GM21390 (cell line): Measurements from ENCODE around the gene CYP3A5.
"Not testable (repeated sequence)": the region's sequence is repeated elsewhere in the genome, so short reads cannot be mapped to it uniquely, and the experiment has no call there.

Source experiments
- ATAC-seq: cut with Tn5 transposase; IDR thresholded peaks from one replicate; pipeline ENCODE4 v1.9.1; 2021; ENCODE audit not compliant: unreplicated experiment

CYP3A5 gene

GRCh38 chr7:99685871-99686608, 6.2 kb upstream of the CYP3A5 start:
- not testable (repeated sequence) for ATAC-seq

GRCh38 chr7:99685129-99685758, 5.4 kb upstream of the CYP3A5 start:
- no peak for ATAC-seq

- ATAC-seq: no peak
These were observed 780 bp downstream of the CYP3A5 start for GRCh38 chr7:99679032-99679399.

- no peak for ATAC-seq
These were observed 2.1 kb downstream of the CYP3A5 start for GRCh38 chr7:99677648-99678045.

- no peak for ATAC-seq
These were observed 2.7 kb downstream of the CYP3A5 start for GRCh38 chr7:99677013-99677647.

GRCh38 chr7:99674995-99675742, 4.6 kb downstream of the CYP3A5 start:
- ATAC-seq: no peak

- no peak for ATAC-seq
These were observed 7.2 kb downstream of the CYP3A5 start for GRCh38 chr7:99672573-99672972.

GRCh38 chr7:99669782-99670181, 10.0 kb downstream of the CYP3A5 start:
- no peak for ATAC-seq

GRCh38 chr7:99668541-99668940, 11.3 kb downstream of the CYP3A5 start:
- no peak for ATAC-seq

- ATAC-seq: no peak
These were observed 12.6 kb downstream of the CYP3A5 start for GRCh38 chr7:99667179-99667578.

- no peak for ATAC-seq
These were observed 13.8 kb downstream of the CYP3A5 start for GRCh38 chr7:99666013-99666395.

GRCh38 chr7:99665312-99666012, 14.3 kb downstream of the CYP3A5 start:
- ATAC-seq: no peak

- not testable (repeated sequence) for ATAC-seq
These were observed 21.9 kb downstream of the CYP3A5 start for GRCh38 chr7:99657879-99658278.

- ATAC-seq: not testable (repeated sequence)
These were observed 25.2 kb downstream of the CYP3A5 start for GRCh38 chr7:99654626-99655025.

- ATAC-seq: no peak
These were observed 26.0 kb downstream of the CYP3A5 start for GRCh38 chr7:99653754-99654153.

GRCh38 chr7:99653269-99653668, 26.5 kb downstream of the CYP3A5 start:
- not testable (repeated sequence) for ATAC-seq

- ATAC-seq: no peak
These were observed 27.1 kb downstream of the CYP3A5 start for GRCh38 chr7:99652671-99653070.

GRCh38 chr7:99651290-99651689, 28.5 kb downstream of the CYP3A5 start:
- no peak for ATAC-seq

- no peak for ATAC-seq
These were observed 31.0 kb downstream of the CYP3A5 start for GRCh38 chr7:99648843-99649242.

- ATAC-seq: no peak
These were observed 34.2 kb downstream of the CYP3A5 start for GRCh38 chr7:99645590-99645989.

- ATAC-seq: no peak
These were observed 35.4 kb downstream of the CYP3A5 start for GRCh38 chr7:99644431-99644830.
